GM12891 (cell line): ENCODE data around the gene ATR.
"Not testable (repeated sequence)": the region's sequence is repeated elsewhere in the genome, so short reads cannot be mapped to it uniquely, and the experiment has no call there.

Experiments used
- DNase-seq: peaks from one replicate; pipeline ENCODE4 v3.0.0; 2011; ENCODE audit warnings: low spot score; ENCODE audit not compliant: insufficient read length
- FAIRE-seq: peaks from 2 replicates; lab custom pipeline; 2011; peaks lifted over from hg19 to GRCh38; lab: Jason Lieb, UNC
- PAX5 ChIP-seq: IDR thresholded peaks from 2 replicates; pipeline ENCODE4 v1.6.1; 2011; ENCODE audit warnings: low read length, moderate library complexity, mild to moderate bottlenecking; ENCODE audit not compliant: insufficient read depth, severe bottlenecking
- POLR2A ChIP-seq: IDR thresholded peaks from 2 replicates; pipeline ENCODE4 v1.6.1; 2011; ENCODE audit warnings: low read depth, low read length, control low read depth
- POLR2AphosphoS5 ChIP-seq: IDR thresholded peaks from 2 replicates; pipeline ENCODE4 v1.6.1; 2011; ENCODE audit warnings: low read depth, low read length, control low read depth
- POU2F2 ChIP-seq: IDR thresholded peaks from 2 replicates; pipeline ENCODE4 v1.6.1; 2011; ENCODE audit warnings: low read depth, mild to moderate bottlenecking, control low read depth, low read length, moderate library complexity
- SPI1 ChIP-seq: IDR thresholded peaks from 2 replicates; pipeline ENCODE4 v1.6.1; 2011; ENCODE audit warnings: low read depth, low read length, control low read depth
- TAF1 ChIP-seq: IDR thresholded peaks from 2 replicates; pipeline ENCODE4 v1.6.1; 2011; ENCODE audit warnings: low read depth, low read length, control low read depth

Gene ATR

DNA sequence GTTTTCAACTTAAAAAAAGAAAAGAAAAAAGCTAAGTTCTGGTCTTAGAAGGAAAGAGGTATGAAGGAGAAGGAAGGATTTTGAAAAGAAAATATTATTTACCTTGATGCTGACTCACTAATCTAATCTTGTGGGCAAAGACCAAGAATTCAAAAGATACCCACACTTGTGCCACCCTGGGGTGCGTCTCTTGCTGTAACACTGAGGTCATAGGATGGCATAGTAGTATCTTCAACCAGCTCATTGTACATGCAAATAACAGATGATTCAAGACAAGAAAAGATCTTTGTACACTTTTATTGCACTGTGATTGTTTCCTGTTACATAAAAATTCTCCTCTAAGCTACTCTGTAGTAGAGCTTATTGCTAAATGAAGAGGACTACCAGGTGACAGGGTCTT lies 35.0 kb upstream of the ATR start:
- no peak for FAIRE-seq
- TF ChIP-seq POLR2A = no peak
- TF ChIP-seq TAF1 = no peak
- no peak for TF ChIP-seq SPI1
- DNase-seq = no peak

DNA sequence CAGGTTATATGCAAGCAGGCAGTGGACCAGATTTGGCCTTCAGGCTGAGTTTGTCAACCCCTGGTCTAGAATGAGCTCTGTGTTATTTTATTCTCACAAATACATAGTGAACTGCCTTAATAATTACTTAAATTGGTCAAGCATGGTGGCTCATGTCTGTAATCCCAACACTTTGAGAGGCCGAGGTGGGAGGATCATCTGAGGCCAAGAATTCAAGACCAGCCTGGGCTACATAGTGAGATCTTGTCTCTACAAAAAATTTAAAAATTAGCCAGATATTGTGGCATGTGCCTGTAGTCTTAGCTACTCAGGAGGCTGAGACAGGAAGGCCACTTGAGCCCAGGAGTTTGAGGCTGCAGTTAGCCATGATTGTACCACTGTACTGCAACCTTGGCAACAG lies 32.7 kb upstream of the ATR start:
- FAIRE-seq (no peak), DNase-seq (no peak)
- TF ChIP-seq SPI1 (no peak), PAX5 (no peak), POLR2A (no peak), POLR2AphosphoS5 (no peak), TAF1 (no peak), POU2F2 (no peak)

DNA sequence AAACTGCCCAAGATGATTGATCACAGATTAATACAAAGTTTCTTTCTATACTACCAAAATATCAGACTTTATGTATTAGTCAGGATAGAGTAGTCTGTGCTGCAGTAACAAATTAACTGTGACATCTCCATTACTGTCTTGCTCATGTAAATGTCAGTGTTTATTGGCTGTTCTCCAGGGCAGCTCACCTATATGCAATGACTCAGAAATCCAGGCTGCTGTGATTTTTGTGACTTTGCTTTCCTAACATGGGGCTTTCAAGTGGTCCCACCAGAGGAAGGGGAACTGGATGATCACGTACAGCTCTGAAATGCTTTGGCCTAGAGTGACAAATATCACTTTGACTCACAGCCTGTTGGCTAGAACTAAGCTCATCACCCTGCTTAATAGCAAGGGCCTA lies 30.6 kb upstream of the ATR start:
- no peak for TF ChIP-seq POU2F2
- no peak for TF ChIP-seq POLR2A
- no peak for TF ChIP-seq PAX5
- no peak for TF ChIP-seq TAF1
- no peak for TF ChIP-seq SPI1
- no peak for TF ChIP-seq POLR2AphosphoS5
- DNase-seq = no peak
- no peak for FAIRE-seq

DNA sequence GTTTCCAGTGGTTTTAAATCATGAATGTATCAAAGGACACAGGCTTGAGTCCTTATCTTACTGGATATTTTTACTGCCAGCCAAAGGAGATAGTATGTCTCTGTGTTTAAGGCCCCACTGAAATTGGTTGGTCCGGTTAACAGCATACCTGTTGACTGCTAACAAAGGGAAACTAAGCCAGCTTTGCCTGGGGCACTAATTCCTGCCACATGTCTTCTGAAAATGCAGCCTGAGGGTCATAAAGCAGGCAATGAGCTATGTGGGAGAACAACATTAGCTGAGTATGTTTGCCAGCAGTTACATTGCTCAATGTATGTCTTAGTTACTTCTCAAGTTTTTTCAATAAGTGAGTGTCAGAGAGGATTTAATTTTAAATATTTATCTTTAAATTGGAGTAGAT lies 30.1 kb upstream of the ATR start:
- TF ChIP-seq POU2F2 = no peak
- no peak for TF ChIP-seq PAX5
- TF ChIP-seq TAF1 = no peak
- no peak for TF ChIP-seq SPI1
- no peak for TF ChIP-seq POLR2A
- no peak for TF ChIP-seq POLR2AphosphoS5
- FAIRE-seq (no peak), DNase-seq (no peak)

DNA sequence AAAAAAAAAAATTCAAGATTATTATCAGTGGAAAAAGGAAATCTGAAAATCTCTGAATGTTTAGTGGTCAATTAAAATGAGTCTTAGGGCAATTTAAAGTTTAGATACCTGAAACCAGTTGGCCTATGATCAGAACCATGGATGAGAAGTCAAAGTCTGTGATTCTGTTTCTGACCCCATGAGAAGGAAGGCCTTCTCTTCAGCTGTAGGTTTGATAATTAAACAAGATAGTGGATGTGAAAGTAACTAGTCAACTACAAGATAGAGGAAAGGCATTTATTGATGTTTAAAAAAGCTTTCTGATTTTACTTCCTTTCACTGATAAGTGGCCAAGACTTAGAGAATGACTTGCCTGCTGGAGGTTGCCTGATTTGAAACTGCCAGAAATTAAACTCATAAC lies 26.4 kb upstream of the ATR start:
- no peak for TF ChIP-seq POLR2A
- TF ChIP-seq TAF1 = no peak
- TF ChIP-seq PAX5 = no peak
- TF ChIP-seq POLR2AphosphoS5 = no peak
- DNase-seq (no peak), FAIRE-seq (no peak)

DNA sequence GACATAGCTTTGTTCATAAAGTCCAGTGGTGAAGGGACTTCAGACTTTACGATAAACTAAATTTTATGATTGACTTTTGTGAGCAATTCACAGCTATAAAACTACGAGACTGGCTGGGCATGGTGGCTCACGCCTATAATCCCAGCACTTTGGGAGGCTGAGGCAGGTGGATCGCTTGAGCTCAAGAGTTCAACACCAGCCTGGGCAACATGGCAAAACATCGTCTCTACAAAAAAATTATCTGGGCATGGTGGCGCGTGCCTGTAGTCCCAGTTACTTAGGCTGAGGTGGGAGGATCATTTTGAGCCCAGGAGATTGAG lies 24.8 kb upstream of the ATR start:
- FAIRE-seq = not testable (repeated sequence)

DNA sequence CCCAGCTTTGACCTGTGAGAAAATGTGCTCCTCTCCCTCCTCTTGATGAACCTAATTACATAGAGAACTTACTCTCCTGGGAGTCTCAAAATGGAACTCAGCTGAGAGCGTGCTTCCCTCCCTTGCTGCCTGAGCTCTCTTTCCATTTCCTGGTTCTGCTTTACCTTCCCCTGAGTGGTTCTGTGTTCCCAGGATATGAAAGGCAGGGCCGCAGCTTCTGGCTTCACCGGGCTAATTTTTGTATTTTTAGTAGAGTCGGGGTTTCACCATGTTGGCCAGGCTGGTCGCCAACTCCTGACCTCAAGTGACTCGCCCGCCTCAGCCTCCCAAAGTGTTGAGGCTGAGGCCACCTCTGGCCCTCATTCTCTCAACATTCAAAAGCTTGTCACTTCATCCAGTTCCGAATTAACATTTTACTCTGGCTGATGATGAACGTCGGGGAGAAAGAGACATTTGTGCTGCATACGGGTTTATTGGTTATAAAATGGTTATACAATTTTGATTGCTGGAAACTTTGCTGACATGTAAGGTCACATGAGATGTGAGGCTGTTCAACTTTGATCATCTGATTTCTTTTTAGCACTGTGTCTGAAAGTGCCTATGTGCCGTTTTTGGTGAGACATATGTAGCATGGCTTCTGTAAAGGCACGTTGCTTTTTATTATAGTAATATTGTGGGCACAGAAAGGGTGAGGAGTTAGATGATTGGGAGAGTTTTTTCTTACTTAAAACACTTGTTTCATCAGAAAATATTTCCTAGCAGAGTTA lies 24.3 kb upstream of the ATR start:
- FAIRE-seq (no peak), DNase-seq (no peak)
- TF ChIP-seq POLR2A = no peak
- TF ChIP-seq TAF1 = no peak
- TF ChIP-seq PAX5 = no peak
- TF ChIP-seq SPI1 = no peak

More for the DNA sequence above, 24.8 kb upstream of the ATR start:
- DNase-seq = not testable (repeated sequence)

DNA sequence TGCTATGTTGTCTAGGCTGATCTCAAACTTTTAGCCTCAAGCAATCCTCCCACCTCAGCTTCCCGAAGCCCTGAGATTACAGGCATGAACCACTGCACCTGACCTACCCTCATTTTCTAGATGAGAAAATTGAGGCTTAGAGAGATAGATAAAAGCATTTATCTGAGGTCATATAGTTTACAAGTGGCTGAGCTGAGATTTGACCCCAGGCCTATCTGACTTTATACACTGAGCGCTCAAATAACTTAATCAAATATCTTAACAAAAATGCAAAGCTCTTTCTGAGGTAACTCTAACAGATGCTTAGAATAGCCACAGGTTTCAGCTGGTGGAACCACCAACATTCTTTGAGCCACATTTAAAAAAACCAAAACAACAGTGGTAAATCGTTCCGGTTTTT lies 23.2 kb upstream of the ATR start:
- TF ChIP-seq PAX5 = no peak
- no peak for TF ChIP-seq POLR2AphosphoS5
- TF ChIP-seq TAF1 = no peak
- TF ChIP-seq SPI1 = no peak
- FAIRE-seq (no peak), DNase-seq (no peak)

DNA sequence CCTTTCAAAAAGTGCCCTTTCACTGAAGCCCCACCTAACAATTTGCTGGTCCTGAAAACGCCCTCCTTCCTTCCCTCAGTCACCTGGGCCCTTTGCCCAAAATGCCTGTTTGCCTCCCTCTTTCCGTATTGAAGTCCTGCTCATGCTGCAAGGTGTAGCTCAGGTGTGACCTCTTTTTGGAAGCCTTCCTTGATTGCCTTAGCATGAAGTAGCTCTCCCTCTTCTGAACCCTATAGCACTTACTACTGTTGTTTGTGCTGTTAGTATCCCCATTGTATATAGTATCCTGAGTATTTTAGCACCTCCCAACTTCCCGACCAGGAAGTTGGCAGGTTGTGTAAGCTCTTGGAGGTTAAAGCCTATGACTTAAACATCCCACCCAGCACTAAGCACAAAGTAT lies 19.4 kb upstream of the ATR start:
- DNase-seq (no peak), FAIRE-seq (no peak)
- no peak for TF ChIP-seq POLR2A
- TF ChIP-seq POU2F2 = no peak
- no peak for TF ChIP-seq POLR2AphosphoS5

DNA sequence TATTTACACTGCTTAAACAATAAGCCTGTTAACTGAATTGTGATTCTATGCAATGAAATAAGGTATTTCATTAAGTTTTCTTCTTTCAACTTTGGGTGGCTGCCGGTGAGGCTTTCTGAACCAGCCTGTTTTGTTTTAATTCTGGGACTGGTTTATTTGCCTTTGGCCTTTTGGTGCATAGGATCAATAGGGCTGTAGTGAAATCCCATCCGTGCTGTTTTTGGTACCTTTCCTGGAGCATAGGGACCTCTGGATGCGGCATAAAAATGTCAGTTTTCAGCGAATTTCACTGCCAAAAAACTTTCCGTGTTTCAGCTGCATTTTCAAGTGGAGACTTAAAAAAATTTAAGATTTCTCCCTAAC lies 18.2 kb upstream of the ATR start:
- no peak for DNase-seq
- FAIRE-seq = no peak
- no peak for TF ChIP-seq TAF1
- TF ChIP-seq PAX5 = no peak
- no peak for TF ChIP-seq SPI1
